ENCODE measurements around the gene IL20RB.

Gene IL20RB

GRCh38 chr3:137039570-137039969 is 81.8 kb downstream of the IL20RB start:
- DNase-seq (ENCODE audit: low spot score): no peak

- no peak for DNase-seq (ENCODE audit: low spot score)
These were observed 83.5 kb downstream of the IL20RB start for GRCh38 chr3:137041251-137041650.

- no peak for DNase-seq (ENCODE audit: low spot score)
These were observed 83.9 kb downstream of the IL20RB start for GRCh38 chr3:137041686-137042085.

- DNase-seq (ENCODE audit: low spot score): no peak
These were observed 89.0 kb downstream of the IL20RB start for GRCh38 chr3:137046747-137047146.

- DNase-seq (ENCODE audit: low spot score): no peak
These were observed 89.5 kb downstream of the IL20RB start for GRCh38 chr3:137047240-137047639.

GRCh38 chr3:137050281-137050680 is 92.5 kb downstream of the IL20RB start:
- no peak for DNase-seq (ENCODE audit: low spot score)

DNA sequence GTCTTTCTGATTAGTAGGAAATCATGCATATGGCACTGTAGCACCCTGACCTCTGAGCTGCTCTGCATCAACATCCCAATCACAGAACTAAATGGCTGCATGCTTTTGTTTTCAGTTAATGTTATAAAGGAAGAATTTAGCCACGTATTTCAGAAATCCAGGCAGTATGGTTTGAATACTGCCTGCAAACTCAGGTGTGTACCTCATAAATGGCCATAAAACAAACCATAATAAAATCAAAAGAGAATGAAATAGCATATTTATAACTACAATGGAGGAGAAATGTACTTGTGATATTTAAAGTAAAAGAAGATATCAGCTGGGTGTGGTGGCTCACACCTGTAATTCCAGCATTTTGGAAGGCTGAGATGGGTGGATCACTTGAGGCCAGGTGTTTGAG is 94.5 kb downstream of the IL20RB start:
- DNase-seq (ENCODE audit: low spot score): no peak

Measured in left forelimb (tissue), 1 donor.